AG09319 (cell line): ENCODE measurements around the gene SMPD2.
A peak's percentile ranks its signal among the peaks of the same experiment; 100 is the strongest.

Source experiments
- DNase-seq: peaks from one replicate; pipeline ENCODE4 v3.0.0-alpha.2; 2010; ENCODE audit warnings: low read depth; ENCODE audit errors: extremely low read depth
- TF ChIP-seq, protein P1 (sequence below): IDR thresholded peaks from 2 replicates; pipeline ENCODE4 v1.5.1; 2011; ENCODE audit warnings: low read depth, mild to moderate bottlenecking, inconsistent platforms, low read length, moderate library complexity

SMPD2 gene

DNA sequence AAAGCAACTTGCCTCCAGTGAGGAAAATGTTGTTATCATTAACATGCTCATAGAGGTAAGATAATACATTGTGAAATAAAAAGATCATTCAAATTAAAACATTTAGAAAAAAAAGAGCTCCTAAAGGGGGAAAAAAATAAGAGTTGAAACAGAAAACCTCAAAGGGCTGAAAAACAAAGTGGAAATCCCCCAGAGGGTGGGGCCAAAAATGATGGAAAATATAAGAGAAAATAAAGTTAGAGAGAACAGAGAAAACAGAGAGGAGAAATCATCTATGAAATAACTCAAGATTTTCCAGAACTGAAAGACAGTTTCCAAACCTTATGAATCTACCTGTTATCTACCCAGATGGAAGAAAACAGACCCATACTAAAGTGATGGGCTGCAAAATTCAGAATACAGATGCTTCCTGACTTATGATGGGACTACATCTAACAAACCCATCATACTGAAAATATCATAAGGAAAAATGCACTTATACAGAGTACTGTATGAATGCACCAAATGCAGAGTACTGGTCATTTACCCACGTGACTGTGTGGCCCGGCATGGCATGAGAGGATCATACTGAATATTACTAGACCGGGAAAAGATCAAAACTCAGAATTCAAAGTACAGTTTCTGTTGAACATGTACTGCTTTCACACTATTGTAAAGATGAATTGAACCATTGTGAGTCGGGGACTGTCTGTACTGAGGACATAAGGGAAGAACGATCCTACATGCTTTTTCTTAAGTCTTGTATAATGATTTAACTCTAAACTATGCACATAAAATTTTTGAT lies 38.5 kb downstream of the SMPD2 start:
- TF ChIP-seq, protein P1, sequence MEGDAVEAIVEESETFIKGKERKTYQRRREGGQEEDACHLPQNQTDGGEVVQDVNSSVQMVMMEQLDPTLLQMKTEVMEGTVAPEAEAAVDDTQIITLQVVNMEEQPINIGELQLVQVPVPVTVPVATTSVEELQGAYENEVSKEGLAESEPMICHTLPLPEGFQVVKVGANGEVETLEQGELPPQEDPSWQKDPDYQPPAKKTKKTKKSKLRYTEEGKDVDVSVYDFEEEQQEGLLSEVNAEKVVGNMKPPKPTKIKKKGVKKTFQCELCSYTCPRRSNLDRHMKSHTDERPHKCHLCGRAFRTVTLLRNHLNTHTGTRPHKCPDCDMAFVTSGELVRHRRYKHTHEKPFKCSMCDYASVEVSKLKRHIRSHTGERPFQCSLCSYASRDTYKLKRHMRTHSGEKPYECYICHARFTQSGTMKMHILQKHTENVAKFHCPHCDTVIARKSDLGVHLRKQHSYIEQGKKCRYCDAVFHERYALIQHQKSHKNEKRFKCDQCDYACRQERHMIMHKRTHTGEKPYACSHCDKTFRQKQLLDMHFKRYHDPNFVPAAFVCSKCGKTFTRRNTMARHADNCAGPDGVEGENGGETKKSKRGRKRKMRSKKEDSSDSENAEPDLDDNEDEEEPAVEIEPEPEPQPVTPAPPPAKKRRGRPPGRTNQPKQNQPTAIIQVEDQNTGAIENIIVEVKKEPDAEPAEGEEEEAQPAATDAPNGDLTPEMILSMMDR, result no peak
- no peak for DNase-seq

DNA sequence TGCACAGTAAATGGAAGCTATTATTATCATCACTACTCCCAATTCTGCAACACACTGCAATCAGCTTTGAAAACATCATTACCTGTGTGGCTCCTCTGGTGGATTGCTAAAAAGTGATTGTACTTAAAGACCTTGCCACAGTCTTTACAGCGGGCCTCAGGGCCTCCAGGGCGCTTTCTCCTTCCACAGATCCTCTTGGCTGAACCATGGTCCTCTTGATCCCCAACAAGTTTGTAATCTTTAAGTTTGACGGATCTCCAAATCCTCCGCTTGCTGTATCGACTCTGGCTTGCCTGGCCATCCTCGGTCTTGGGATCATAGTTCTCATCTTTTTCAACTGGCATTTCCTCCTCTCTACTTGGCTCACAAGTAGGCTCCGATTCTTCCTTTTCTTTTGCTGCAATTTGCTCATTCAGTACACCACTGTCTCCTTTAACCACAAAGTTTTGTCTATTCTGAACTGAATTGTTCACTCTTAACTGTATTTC lies 40.5 kb downstream of the SMPD2 start:
- DNase-seq, result no peak
- TF ChIP-seq, protein P1, result no peak

DNA sequence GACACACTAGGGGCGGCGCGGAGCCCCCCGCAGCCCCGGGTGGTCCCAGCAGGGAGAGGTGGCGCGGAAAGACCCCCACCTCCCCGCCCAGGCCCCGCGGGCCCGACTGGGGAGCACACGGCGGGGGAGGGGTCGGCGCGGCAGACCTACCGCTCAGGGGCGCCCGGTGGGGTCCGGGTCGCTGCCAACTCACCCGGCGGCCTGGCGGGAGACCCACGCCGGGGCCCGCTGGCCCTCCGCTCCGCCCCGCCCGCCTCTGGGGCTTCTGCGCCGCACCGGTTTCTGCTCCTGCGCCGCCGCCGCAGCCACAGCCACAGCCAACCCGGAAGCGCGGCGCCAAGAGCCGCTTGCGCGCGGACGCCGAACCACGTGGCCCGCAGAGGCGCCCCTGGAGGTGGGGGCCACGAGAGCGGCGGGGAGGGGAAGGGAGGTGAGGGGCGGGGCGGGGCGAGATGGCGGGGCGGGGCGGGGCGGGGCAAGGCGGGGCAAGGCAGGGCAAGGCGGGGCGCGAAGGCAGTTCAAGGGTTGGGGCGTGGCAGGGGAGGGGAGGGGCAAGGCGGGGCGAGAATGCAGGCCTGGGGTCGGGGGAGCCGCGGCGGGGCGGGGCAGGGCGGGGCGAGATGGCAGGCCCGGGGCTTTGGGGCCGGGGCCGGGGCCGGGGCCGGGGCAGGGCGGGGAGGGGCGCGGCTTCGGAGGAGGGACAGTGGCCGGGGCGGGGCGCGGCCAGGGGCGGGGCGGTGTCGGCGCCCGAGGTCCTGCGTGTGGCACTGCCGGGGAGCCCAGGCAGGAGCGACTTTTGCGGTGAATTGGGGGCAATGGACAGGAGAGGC lies 42.6 kb downstream of the SMPD2 start, which contains the start of gene ZBTB24:
TSS of gene ZBTB24 (minus strand) at position 315 of the 830 bp plus-strand sequence. CDS start 1,193 bp downstream, outside the sequence.
- TF ChIP-seq, protein P1, result no peak
- peak; percentile 64 for DNase-seq

DNA sequence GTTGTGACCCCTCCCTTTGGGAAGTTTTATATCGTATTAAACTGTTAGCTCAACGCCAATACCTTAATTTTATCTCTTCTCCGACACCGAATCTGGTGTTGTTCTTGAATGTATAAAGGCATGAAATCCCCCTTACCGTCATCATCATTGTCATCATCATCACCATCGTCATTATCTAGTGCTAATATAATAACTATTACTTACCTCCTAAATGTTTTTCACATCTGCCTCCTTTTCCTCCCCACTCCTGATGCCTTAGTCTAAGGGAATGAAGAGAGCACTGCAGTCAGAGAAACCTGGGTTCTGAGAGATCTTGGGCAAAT lies 43.2 kb downstream of the SMPD2 start:
- TF ChIP-seq, protein P1, result no peak

DNA sequence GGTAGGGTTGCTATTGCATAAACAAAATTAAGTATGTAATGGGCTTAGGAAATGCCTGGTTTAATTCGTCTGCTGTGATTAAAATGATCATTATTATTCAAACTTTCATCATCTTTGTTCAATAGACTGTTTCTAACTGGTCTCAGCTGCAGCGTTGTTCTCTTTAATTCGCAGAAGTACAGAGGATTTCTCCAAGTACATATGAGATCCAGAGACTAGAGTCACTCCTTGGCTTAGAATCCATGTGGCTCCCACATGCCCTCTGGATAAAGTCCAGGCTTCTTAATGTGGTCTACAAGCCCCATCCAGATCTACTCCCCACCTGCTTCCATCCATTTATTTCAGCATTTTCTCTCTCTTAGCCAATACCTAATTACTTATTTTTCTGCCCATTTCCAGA lies 43.6 kb downstream of the SMPD2 start:
- TF ChIP-seq, protein P1, result no peak
- no peak for DNase-seq

More for the DNA sequence above, 43.2 kb downstream of the SMPD2 start:
- DNase-seq, result no peak

DNA sequence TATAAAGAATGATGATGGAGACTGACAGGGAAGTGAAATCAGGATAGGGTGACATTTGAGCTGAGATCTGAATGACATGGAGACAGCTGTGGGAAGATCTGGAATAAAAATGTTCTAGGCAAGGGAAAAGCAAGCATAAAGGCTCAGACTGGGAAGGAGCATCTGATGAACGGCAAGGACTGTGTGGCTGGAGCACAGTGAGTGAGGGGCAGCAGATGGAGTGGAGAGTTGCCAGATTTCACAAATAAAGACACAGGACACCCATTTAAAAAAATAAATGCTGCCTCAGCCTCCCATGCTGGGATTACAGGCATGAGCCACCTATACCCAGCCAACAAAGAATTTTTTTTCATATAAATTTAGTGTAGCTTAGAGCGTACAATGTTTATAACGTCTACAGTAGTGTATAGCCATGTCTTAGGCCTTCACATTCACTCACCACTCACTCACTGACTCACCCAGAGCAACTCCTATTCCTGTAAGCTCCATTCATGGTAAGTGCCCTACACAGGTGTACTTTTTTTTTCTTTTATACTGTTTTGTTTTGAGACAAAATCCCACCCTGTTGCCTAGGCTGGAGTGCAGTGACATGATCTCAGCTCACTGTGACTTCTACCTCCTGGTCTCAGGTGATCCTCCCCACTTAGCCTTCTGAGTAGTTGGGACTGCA lies 44.9 kb downstream of the SMPD2 start:
- DNase-seq, result no peak
- TF ChIP-seq, protein P1, result no peak
